PC-9 (cell line): ENCODE results near the gene TMEM132C. TPM values are rescaled to one million over a fixed set of nuclear protein-coding genes. Genes with fewer than 3 reads are reported as not detected.

ENCODE experiments used
- BruUV-seq: library from RNA; stranded (reverse); fragments of 400-500 nt; replicated peaks from 2 replicates; lab custom pipeline; 2021; lab: Mats Ljungman, UMichigan
- CTCF ChIA-PET: fragments of 300-600 bp; sonication (Branson Sonifier 250); formaldehyde crosslinking; loops from one replicate; lab custom pipeline; 2022; ENCODE audit warnings: antibody characterized with exemption; lab: Charles Lee
- POLR2A ChIA-PET: fragments of 300-600 bp; sonication (Branson Sonifier 250); formaldehyde crosslinking; loops from one replicate; lab custom pipeline; 2022; ENCODE audit warnings: antibody characterized with exemption; ENCODE audit not compliant: unreplicated experiment; lab: Charles Lee
- DNase-seq, 2 experiments: peaks; one replicate each; pipeline versions ENCODE4 v3.0.0 to v3.0.0-alpha.2; 2015 to 2022; ENCODE audit warnings: mixed read lengths in 1 of 2
- H2AFZ ChIP-seq: fragments of 200-600 bp; sonication (generic); 2 replicates; pipeline ENCODE4 v1.8.1; 2017; ENCODE audit warnings: antibody characterized with exemption
- H3F3A ChIP-seq: fragments of 200-600 bp; sonication (generic); 2 replicates; pipeline ENCODE4 v1.8.1; 2017; ENCODE audit warnings: antibody characterized with exemption, mild to moderate bottlenecking, low read depth; ENCODE audit not compliant: insufficient read depth
- H3K27ac ChIP-seq: fragments of 200-600 bp; sonication (generic); 2 replicates; pipeline ENCODE4 v1.6.1; 2016; ENCODE audit warnings: mixed run types
- H3K27me3 ChIP-seq: fragments of 200-600 bp; sonication (generic); 2 replicates; pipeline ENCODE4 v1.6.1; 2016; ENCODE audit warnings: low read depth, mixed run types; ENCODE audit not compliant: insufficient read depth
- H3K36me3 ChIP-seq: fragments of 200-600 bp; sonication (generic); 2 replicates; pipeline ENCODE4 v1.6.1; 2016; ENCODE audit warnings: low read depth, mixed run types
- H3K4me1 ChIP-seq: fragments of 200-600 bp; sonication (generic); replicated peaks from 2 replicates; pipeline ENCODE4 v1.6.1; 2016; ENCODE audit warnings: mixed run types; ENCODE audit not compliant: insufficient read depth
- H3K4me2 ChIP-seq: fragments of 200-600 bp; sonication (generic); 2 replicates; pipeline ENCODE4 v1.6.1; 2017; ENCODE audit warnings: mixed run types
- H3K4me3 ChIP-seq: fragments of 200-600 bp; sonication (generic); 2 replicates; pipeline ENCODE4 v1.6.1; 2016; ENCODE audit warnings: mixed run types
- H3K79me2 ChIP-seq: fragments of 200-600 bp; sonication (generic); 2 replicates; pipeline ENCODE4 v1.6.1; 2017; ENCODE audit warnings: low read depth, mixed run types
- H3K9me2 ChIP-seq: fragments of 200-600 bp; sonication (generic); 2 replicates; pipeline ENCODE4 v1.8.1; 2017; ENCODE audit warnings: mild to moderate bottlenecking; ENCODE audit not compliant: insufficient read depth
- H3K9me3 ChIP-seq: fragments of 200-600 bp; sonication (generic); 2 replicates; pipeline ENCODE4 v1.8.1; 2016; ENCODE audit warnings: low read depth; ENCODE audit not compliant: insufficient read depth
- H4K20me1 ChIP-seq: fragments of 200-600 bp; sonication (generic); 2 replicates; pipeline ENCODE4 v1.8.1; 2017; ENCODE audit not compliant: insufficient read depth
- EZH2 ChIP-seq: fragments of 200-600 bp; sonication (generic); IDR thresholded peaks from 2 replicates; pipeline ENCODE4 v1.8.0; 2017; ENCODE audit warnings: antibody characterized with exemption, low read depth
- intact Hi-C: fragments of 100-400 bp; cut with micrococcal nuclease; formaldehyde crosslinking; loops from one replicate; pipeline ENCODE4 v1.10.0; 2022; ENCODE audit not compliant: unreplicated experiment
- total RNA-seq: library from RNA; stranded (reverse); gene quantifications from 2 replicates; pipeline ENCODE4 v1.2.3, GENCODE V29; 2021
- TF ChIP-seq, protein P1 (sequence below): fragments of 200-600 bp; sonication (generic); conservative IDR thresholded peaks from 2 replicates; pipeline ENCODE4 v1.6.1; 2017; ENCODE audit warnings: mixed run types, antibody characterized with exemption, mild to moderate bottlenecking, moderate library complexity

Gene TMEM132C
- total RNA-seq, 1 experiment from 2014 or later: not detected

DNA sequence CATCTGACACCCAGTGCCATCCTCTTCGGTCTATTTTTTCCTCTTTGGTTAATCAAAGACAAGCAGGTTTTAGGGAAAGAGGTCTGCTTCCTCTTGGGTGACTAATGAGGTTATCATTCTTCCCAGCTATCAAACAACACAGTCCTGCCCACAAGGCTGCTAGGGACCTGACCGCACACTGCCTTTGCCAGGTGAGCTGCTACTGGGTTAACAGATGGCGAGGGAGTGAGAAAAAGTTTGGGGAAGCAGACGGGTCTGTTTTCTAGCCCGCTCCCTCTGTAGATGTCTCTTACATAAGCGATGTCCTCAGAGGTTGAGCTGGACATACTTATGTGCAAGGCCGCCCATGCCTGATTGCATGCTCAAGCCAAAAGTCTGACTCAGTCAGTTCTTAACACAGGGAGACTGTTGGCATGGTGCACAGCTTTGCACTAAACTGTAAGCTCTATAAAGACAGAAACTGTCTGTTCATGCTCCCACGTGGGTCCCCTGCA, 462.7 kb downstream of the TMEM132C start:
- ChIA-PET POLR2A (no interaction called here), CTCF (no interaction called here)
- intact Hi-C loops: no loop called here
- H2AFZ ChIP-seq: no peak overlapping the region
- DNase-seq: no peak
- peaks cover 36% of the 10 kb centered on the region; the same call in 1 of the 2 replicates for H3K27me3 ChIP-seq
- no TSS peak for BruUV-seq
- H3K4me3 ChIP-seq: no peak overlapping the region
- H3K4me2 ChIP-seq: no peak overlapping the region
- TF ChIP-seq, protein P1, sequence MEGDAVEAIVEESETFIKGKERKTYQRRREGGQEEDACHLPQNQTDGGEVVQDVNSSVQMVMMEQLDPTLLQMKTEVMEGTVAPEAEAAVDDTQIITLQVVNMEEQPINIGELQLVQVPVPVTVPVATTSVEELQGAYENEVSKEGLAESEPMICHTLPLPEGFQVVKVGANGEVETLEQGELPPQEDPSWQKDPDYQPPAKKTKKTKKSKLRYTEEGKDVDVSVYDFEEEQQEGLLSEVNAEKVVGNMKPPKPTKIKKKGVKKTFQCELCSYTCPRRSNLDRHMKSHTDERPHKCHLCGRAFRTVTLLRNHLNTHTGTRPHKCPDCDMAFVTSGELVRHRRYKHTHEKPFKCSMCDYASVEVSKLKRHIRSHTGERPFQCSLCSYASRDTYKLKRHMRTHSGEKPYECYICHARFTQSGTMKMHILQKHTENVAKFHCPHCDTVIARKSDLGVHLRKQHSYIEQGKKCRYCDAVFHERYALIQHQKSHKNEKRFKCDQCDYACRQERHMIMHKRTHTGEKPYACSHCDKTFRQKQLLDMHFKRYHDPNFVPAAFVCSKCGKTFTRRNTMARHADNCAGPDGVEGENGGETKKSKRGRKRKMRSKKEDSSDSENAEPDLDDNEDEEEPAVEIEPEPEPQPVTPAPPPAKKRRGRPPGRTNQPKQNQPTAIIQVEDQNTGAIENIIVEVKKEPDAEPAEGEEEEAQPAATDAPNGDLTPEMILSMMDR: no peak
- no peak for TF ChIP-seq EZH2
- no peaks in the 10 kb centered on the region for H3F3A ChIP-seq
- H3K4me1 ChIP-seq: no peaks in the 10 kb centered on the region
- no peak overlapping the region for H3K27ac ChIP-seq
- H3K36me3 ChIP-seq: no peaks in the 10 kb centered on the region
- H4K20me1 ChIP-seq: no peaks in the 10 kb centered on the region
- H3K79me2 ChIP-seq: no peaks in the 10 kb centered on the region
- no peaks in the 10 kb centered on the region for H3K9me2 ChIP-seq
- no peaks in the 10 kb centered on the region for H3K9me3 ChIP-seq

GRCh38 chr12:128734371-128734770, 467.4 kb downstream of the TMEM132C start:
- Histone ChIP-seq H3K27ac (no peak overlapping the region), H3K4me1 (no peaks in the 10 kb centered on the region), H3K27me3 (peaks cover 58% of the 10 kb centered on the region; the same call in 1 of the 2 replicates), H3K9me3 (no peaks in the 10 kb centered on the region), H3F3A (no peaks in the 10 kb centered on the region), H3K79me2 (no peaks in the 10 kb centered on the region), H3K36me3 (no peaks in the 10 kb centered on the region), H2AFZ (no peak overlapping the region), H3K4me2 (no peak overlapping the region), H3K9me2 (no peaks in the 10 kb centered on the region), H4K20me1 (no peaks in the 10 kb centered on the region), H3K4me3 (no peak overlapping the region)
- intact Hi-C loops: no loop called here
- ChIA-PET POLR2A (no interaction called here), CTCF (no interaction called here)
- no peak for DNase-seq
- no peak for TF ChIP-seq EZH2
- TF ChIP-seq, protein P1: no peak
- BruUV-seq: no TSS peak

GRCh38 chr12:128737292-128737966, 470.5 kb downstream of the TMEM132C start:
- no peak overlapping the region for H3K4me2 ChIP-seq
- no peaks in the 10 kb centered on the region for H3K4me1 ChIP-seq
- BruUV-seq: no TSS peak
- no peak overlapping the region for H2AFZ ChIP-seq
- ChIA-PET CTCF (no interaction called here), POLR2A (no interaction called here)
- intact Hi-C loops: no loop called here
- DNase-seq: no peak
- H3K36me3 ChIP-seq: no peaks in the 10 kb centered on the region
- H3K79me2 ChIP-seq: no peaks in the 10 kb centered on the region
- H3K9me3 ChIP-seq: no peaks in the 10 kb centered on the region
- no peak for TF ChIP-seq EZH2
- TF ChIP-seq, protein P1: no peak
- peaks cover 71% of the 10 kb centered on the region for H3K27me3 ChIP-seq
- no peak overlapping the region for H3K27ac ChIP-seq
- no peaks in the 10 kb centered on the region for H3F3A ChIP-seq
- H4K20me1 ChIP-seq: no peaks in the 10 kb centered on the region
- H3K4me3 ChIP-seq: no peak overlapping the region
- H3K9me2 ChIP-seq: no peaks in the 10 kb centered on the region
